ENCODE results near the gene ITGA7.

- no peak for TF ChIP-seq POLR2A (IDR thresholded peaks at IDR 0.05)
- TF ChIP-seq CTCF (IDR thresholded peaks at IDR 0.05) = no peak
Measured at GRCh38 chr12:55744340-55745030, 36.8 kb upstream of the ITGA7 start.
